Measurements from ENCODE around the gene DCTN3. TPM values are rescaled to one million over a fixed set of nuclear protein-coding genes. Genes with fewer than 3 reads are reported as not detected.

DCTN3 gene
- polyA plus RNA-seq, 3 donors, result 58.7 to 108 (median 84.4) TPM

DNA sequence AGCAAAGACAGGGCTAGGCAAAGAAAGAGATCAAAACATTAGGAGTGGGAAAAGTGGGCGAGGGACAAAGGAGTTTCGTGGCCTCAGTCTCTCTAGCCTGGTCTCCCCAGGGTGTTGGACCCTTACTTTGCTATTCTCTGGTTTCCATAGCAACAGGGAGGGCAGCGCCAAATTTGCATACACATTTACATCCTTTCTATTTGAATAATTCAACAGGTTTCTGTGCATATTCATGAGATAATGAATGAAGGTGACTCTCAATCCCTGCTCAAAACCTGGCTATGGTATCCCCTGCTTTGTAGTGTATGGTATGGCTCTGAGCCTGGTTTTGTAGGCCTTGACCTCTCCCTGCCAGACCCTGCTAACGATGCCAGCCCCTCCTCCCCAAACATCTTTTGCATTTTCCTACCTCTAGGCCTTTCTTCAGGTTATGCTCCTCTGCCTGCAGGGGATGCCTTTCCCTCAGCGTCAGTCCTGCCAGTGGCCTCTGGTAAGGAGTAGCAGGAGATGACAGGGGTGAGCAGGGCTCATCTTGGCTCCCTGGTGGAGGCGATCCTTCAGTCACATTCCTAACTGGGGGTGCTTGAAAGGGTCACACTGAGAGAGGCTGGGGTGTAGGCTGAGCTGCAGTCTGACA, 18.2 kb downstream of the DCTN3 start:
- no peak overlapping the region for H3K27ac ChIP-seq (ENCODE audit: low read depth, low read length)
- WGBS, 3 donors, result 63 to 87% (median 84%) methylated on average over 6 of the region's 6 CpGs

DNA sequence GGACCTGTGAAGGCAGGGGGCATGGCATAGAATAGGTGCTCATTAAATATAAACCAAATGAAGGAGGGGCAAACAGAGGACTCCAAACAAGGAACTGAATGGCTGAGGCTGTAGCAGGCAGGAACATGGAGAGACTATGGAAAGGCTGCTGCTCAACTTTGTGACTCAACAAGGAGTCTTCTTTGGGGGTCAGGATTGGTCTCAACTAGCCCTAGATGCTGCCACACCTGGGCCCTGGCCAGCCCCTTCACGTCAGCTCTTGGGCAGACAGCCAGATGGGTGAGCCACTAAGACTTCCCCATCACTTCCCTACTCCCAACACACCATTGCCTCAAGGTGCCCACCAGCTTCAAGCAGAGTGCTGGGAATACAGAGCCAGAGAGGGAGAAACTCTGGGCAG, 19.4 kb downstream of the DCTN3 start:
- WGBS, 3 donors, result 13 to 36% (median 15%) methylated on average over 1 of the region's 1 CpG

DNA sequence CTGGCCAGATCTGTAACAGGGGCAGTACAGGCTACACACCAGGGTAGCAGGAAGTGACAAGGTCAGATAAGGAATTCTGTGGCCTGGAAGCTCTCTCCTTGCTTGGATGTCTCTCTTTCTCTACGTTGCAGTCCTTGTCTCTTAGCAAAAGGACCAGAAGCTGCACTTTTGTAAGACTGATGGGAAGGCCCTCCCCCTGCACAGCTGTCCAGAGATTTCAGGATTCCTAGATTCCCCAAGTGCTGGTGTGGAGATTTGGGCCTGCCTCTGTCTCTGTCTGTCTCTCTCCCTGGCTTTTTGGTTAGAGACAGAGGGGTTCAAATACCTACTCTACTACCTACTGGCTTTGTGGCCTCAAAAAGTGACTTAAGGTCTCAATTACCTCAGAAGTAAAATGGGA, 20.7 kb downstream of the DCTN3 start:
- H3K27ac ChIP-seq (ENCODE audit: low read depth, low read length), result no peak overlapping the region
- 32 to 56% (median 45%) methylated on average over 1 of the region's 1 CpG for WGBS, 3 donors

More for the DNA sequence above, 19.4 kb downstream of the DCTN3 start:
- no peak overlapping the region for H3K27ac ChIP-seq (ENCODE audit: low read depth, low read length)

DNA sequence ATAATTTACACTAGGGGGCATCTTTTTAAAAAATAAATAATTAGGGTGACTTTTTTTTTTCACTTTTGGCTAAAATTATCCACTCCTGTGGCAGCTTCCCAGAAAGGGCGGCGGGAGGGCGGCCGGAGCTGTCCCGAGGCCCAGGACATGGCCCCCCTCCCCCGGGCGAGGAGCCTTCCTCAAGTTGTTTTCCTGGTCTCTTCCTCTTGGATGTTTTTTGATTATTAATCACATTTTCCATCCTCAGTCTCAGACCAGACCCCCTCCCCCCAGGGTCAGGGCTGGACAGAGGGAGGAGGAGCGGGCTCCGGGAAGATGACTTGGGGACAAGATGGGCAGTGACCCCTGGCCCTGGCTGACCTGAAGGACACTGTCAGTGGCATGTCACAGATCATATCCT, 26.1 kb downstream of the DCTN3 start:
- no peak overlapping the region for H3K27ac ChIP-seq (ENCODE audit: low read depth, low read length)
- WGBS, 3 donors, result 50 to 71% (median 63%) methylated on average over 9 of the region's 9 CpGs

DNA sequence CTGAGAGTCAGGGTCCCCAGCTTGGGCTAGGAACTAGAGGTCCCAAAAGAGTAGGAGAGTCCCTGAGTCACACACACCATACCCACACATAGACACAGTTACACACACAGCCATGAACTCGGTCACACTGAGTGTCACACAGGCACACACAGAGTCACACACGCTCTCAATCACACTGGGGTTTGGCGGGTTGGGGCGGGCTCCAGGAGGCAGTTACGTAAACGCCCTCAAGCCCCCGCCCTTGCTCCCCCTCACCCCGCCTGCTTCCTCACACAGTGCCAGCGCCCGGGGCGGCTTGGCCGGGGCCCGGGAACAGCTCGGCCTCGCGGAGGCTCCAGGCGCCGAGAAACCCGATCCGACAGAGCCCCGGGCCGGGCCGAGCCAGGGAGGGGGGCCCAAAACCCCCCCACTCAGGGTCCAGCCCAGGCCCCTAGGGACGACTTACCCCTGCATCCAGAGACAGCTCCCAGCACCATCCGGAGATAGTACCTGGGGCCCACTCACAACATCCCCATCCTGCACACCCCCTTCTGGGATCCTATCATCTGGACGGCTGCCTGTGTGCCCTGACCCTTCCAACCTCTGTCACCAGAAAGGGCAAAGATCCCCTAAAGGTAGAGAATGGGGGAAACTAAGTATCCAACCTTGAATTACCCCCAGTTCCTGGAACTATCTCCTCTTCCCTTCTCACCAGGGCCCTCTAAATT, 27.2 kb downstream of the DCTN3 start:
- WGBS, 3 donors, result 5 to 15% (median 7%) methylated on average over 20 to 26 of the region's 26 CpGs
- H3K27ac ChIP-seq (ENCODE audit: low read depth, low read length), result no peak overlapping the region

DNA sequence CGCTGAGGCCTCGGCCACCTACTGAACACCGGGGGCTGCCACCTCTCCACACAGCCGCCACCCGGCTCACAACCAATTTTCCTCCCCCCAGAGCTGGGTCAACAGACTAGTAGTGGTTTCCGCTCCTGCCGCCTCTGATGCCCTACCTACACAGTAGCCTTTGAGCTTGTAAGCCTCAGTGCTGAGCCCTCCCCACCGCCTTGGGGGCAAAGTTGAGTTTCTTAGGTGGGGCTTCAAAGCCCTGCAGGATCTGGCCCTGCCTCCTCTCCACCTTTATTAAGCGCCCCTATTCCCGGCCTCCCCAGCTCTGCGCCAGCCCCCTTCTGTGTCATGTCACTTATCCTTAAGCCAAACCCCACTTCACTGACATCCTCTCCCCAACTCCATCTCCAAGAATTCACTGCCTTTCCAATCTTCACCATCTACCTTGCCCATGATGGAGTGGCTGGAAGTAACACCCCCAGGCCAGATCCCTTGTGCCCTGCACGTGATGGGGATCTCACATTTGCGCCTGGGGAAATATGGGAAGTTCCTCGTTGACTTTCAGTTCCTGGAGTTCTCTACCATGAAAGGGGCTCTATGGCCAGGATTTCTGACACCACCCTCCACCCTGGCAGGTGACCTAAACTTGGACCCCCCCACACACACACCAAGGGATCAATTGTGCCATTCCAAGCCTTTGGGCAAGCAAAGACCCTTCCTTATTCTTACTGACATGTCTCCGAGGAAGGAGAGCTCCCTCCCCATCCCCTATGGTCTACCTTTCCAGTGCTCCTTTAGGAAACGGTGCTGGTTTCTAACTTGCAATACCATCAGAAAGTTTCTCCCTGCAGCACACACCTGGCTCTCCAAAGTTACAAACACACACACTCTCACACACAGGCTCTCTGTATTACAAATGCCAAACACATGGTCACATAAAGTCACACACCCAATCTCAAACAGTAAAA, 28.1 kb downstream of the DCTN3 start:
- 24 to 27% (median 26%) methylated on average over 16 of the region's 16 CpGs for WGBS, 3 donors
- no peak overlapping the region for H3K27ac ChIP-seq (ENCODE audit: low read depth, low read length)

DNA sequence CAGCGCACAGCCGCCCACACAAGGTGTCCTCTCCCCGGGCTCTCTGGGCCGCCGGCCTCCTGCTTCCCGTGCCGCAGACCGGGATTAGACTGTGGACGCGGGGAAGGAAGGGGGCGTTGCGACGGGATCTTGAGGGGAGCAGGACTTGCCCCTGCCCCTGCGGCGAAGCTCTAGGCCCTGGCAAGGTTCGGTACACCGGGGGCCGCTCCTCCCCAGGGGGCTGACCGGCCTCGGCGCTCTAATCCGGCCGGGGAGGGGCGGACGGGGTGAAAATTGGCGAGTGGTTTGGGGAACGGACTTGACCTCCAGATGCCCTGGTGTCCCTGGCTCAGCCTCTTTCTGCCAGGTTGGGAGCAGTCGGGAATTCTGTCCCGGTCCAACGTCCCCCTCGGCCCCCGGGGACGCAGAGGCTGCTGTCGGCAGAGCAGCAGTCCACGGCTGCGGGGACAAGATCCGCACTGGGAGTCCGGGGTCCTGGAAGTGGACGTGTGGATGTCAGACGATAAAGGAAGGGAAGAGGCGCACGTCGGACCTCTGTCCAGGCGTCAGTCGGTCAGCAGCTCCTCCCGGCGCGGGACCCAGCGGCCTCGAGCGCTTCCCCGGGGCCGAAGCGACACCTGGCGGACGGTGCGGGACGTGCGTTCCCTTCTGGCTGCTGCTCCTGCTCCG, 28.9 kb downstream of the DCTN3 start:
- whole genome bisulfite sequencing, 3 donors, result 2 to 8% (median 3%) methylated on average over 51 to 60 of the region's 60 CpGs
- no peak overlapping the region for H3K27ac ChIP-seq (ENCODE audit: low read depth, low read length)

DNA sequence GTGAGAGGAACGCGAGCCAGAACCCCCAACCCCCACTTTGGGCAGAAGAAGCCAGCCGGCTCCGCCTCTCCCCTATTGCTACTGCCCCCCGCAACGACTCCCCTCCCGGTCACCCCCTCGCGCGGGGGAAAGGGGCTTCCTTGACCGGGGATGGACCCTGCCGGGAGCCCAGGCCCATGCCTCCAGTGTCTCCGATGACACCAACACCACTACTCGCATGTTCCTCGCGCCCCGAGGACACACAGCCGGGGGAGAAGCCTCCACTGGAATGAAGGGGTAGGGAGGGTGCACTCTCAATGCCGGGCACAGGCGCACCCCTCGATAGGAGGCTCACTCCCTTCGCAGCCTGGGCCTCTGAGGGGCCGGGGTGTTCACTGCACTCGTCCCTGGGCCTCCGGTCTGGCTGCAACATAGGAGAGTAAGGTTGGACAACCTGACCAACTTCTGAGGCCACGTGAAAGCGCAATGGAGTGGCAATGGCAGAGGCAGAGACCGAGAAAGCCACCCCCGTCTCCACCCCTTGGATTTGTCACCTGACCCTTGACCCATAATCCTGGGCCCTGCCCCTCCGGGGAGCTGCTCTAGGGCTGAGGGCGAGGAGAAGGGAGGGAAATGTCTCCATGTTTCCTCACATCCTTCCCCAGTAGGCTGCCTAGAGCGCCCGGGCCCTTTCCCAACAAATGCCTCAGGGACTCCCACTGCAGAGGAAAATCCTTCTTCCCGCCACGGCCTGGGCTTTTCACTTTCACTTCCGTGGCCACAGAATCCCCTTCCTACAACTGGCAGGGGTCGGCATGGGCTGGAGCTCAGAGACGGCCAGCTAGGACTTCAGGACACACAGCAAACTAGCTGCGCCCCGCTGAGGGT, 29.7 kb downstream of the DCTN3 start:
- no peak overlapping the region for H3K27ac ChIP-seq (ENCODE audit: low read depth, low read length)

DNA sequence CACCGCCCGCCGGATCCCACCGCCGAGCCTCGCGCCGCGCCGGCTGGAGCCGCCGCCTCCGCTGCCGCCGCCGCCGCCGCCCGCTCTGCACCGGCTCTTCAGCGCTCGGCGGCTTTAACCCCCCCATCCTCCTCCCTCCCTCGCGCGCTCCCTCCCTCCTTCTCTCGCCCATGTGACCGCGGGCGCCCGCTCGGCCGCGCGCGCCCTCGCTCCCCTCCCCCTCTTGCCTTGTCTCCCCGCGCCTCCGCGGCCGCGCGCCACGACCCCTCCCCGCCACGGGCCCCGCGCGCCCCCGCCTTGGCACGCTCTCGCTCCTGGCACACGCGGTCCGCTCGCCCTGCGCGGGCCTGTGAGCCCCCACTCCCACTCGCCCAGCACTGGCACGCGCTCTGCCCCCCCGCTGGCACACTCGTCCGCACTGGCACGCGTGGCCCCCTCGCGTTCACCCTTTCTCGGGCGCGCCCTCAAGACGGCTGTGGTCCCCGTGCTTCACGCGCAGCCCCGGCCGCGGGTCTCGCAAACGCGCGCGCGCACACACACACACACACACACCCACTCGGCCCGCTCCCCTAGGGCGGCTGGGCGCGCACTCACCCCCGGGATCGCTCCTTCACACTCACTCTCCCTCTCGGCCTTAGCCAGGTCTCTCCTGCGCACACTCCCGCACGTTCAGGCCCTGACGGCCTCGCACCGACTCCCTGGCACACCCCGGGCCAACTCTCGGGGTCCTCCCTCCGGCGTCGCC, 30.5 kb downstream of the DCTN3 start, which contains the start of gene CNTFR:
TSS of gene CNTFR (minus strand) at position 89 of the 745 bp plus-strand sequence. CDS start 20,743 bp downstream, outside the sequence.
- no peak within 1 kb of the TSS for H3K27ac ChIP-seq (ENCODE audit: low read depth, low read length)
- WGBS, 3 donors, result 0 to 1% (median 1%) methylated on average over 57 to 104 of the region's 104 CpGs

More for the DNA sequence above, 29.7 kb downstream of the DCTN3 start:
- 6 to 16% (median 11%) methylated on average over 35 to 40 of the region's 40 CpGs for WGBS, 3 donors

DNA sequence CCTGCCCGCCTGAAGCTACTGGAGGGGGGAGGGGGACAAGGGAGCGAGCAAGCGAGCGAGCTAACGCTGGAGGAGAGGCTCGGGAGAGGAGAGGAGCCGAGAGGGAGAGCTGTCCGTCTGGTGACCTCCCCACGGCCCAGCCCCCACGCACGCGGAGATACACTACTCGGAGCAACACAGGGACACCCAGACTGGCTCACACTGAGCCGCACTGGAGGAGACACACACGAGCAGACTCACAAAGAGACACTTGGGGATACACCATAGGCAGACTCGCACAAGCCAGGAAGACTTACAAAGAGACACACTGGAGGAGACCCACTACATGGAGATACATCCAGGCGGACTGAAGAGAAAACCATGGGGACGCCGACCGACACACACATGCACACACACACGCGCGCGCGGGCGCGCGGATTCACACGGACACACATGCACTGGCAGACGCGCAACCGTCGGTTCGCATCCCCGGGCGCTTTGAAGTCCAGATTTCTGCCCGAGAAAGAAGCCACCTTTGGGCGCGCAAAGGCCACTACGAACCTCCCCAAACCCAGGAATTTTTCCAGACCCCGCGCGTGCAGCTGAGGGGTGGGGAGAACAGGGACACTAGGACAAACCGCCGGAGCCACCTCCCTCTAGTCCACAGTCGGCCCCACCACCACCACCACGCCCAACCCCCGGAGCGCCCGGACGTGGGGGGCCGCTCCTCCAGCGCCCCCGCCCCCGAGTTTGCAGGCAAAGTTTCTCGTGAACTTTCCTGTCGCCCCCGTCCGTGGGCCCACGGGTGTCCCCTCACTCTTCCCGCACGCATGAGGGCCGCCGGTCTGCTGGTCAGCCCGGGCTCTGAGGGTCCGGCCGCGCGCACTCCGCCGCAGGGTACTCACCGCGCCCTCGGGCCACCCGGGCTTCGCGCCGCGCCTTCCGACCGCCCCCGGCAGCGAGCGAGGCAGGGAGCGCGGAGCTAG, 31.3 kb downstream of the DCTN3 start:
- 1 to 2% (median 2%) methylated on average over 69 to 86 of the region's 86 CpGs for WGBS, 3 donors
- no peak overlapping the region for H3K27ac ChIP-seq (ENCODE audit: low read depth, low read length)

DNA sequence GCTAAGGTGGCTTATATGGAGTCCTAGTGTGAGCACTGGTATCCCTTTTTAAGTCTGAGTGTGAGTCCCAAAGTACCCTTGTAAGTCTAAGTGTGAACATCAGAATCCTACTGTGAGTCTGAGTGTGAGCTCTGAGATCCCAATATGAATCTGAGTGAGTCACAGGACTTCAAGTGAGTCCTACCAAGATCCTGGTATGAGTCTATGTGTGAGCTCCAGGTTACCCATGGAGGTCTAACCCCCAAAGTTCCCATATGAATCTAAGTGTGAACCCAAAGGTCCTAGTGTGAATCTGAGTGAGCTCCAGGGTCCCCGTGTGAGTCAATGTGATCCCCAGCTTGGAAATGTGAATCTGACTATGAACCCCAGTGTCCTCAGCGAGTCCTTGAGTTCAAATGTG, 33.0 kb downstream of the DCTN3 start:
- 47 to 74% (median 71%) methylated on average over 2 of the region's 2 CpGs for WGBS, 3 donors
- no peak overlapping the region for H3K27ac ChIP-seq (ENCODE audit: low read depth, low read length)

DNA sequence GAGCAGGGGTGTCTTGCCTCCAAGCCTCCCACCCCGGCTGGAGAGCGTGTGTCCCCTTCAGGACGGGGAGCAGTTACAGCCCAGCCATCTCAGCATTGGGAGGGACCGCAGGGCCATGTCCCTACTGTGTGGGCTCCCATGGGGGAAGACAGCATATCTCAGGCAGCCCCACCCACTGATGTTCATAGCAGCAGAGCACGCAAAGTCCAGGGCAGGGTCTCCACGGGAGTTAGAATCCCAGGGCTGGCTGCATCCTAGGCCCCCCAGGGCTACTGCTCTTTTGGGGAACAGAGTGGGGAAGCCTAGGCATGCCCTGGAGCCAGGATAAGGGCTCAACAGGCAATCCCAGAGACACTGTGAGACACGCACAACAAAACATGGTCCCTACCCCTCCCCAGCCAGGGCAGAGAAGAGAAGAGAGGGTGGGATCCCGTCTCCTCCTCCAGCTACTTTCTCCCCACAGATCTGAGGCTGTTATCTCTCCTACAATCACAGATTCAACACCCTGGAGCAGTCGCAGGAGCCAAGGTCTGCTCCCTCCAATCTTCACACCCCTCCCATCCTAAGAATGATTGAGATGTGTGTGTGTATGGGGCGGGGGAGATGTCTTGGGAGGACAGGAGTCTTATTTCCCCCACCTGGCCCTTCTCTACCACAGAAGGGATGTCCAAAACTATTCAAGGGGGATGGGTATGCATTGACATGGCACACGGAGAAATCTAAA, 34.2 kb downstream of the DCTN3 start:
- WGBS, 3 donors, result 13 to 39% (median 32%) methylated on average over 11 of the region's 11 CpGs
- no peak overlapping the region for H3K27ac ChIP-seq (ENCODE audit: low read depth, low read length)

DNA sequence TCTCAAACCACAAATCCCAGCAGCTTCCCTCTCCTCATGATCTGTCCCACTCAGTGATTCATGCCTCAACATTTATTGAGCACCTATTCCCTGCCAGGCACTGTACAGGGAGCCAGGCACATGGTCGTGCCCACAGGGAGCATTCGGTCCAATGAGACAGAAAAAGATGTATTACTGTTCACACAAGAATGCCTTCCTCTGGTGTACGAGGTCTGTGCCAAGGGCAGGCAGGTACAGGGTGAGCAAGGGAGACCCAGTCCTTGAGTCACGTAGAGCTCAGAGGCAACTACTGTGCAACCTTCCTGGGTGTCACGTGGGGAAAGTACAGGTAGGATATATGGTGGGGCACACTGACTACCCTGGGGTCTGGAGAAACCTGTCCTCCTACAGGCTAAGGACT, 35.3 kb downstream of the DCTN3 start:
- WGBS, 3 donors, result 64 to 82% (median 77%) methylated on average over 5 of the region's 5 CpGs
- H3K27ac ChIP-seq (ENCODE audit: low read depth, low read length), result no peak overlapping the region

DNA sequence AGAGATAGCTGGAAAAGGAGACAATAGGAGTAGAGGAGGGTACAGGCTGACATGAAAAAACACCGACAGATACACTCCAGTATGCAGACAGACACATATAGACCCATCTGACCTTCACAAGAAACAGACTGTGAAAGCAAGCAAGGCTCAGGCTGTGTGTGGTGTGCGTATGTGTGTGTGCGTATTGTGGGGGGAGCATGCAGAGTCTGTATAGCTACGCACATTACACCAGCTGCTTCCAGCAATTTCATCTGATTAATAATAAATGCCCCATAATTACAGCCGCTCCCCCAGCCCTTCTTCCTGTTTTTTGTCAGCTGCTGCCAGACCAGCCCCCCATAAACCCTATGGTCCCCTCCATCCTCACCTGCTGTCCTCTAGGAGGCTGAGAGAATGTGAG, 37.5 kb downstream of the DCTN3 start:
- WGBS, 3 donors, result 89 to 92% (median 91%) methylated on average over 5 of the region's 5 CpGs
- H3K27ac ChIP-seq (ENCODE audit: low read depth, low read length), result no peak overlapping the region

DNA sequence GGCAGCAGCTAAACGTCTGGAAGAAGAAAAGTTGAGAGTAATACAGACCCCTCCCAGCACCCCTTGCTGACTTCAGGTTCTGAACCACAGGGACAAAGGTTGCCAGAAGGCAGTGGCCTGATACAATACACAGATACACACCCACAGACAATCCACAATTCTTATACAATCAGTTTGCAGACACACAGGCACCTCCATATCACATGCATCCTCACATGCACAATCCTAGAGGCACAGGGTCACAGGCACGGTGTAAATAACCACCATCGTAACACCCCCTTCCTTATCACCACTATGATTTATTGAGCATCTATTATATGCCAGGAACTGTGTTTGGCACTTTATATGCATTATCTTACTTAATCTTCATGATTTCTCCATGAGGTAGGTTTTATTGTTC, 39.0 kb downstream of the DCTN3 start:
- H3K27ac ChIP-seq (ENCODE audit: low read depth, low read length), result no peak overlapping the region
- WGBS, 3 donors, result 73 to 76% (median 74%) methylated on average over 3 of the region's 3 CpGs

Data from adipose tissue (tissue), 3 donors.